Right lung (tissue), 5 donors: Measurements from ENCODE around the gene MTRR. TPM values are rescaled to one million over a fixed set of nuclear protein-coding genes. Genes with fewer than 3 reads are reported as not detected.
"Not testable (repeated sequence)": the region's sequence is repeated elsewhere in the genome, so short reads cannot be mapped to it uniquely, and the experiment has no call there.

Experiments
- DNase-seq, 2 donors: peaks; one replicate each; pipeline ENCODE4 v3.0.0-alpha.2; 2013
- polyA plus RNA-seq, 5 donors: library from polyadenylated mRNA; unstranded; fragments of 120-200 nt; gene quantifications; one replicate each; pipeline versions ENCODE4 v1.2.1 to v1.2.3, GENCODE V29; 2013; ENCODE audit warnings: inconsistent platforms in 1 of 5, low replicate concordance in 1 of 5; ENCODE audit not compliant: insufficient read length in 5 of 5, insufficient read depth in 1 of 5

Gene MTRR
- polyA plus RNA-seq, 5 donors, result 48.1 to 63.9 (median 62.2) TPM

- no peak for DNase-seq
Measured at GRCh38 chr5:7894439-7894838, 25.5 kb downstream of the MTRR start.

DNA sequence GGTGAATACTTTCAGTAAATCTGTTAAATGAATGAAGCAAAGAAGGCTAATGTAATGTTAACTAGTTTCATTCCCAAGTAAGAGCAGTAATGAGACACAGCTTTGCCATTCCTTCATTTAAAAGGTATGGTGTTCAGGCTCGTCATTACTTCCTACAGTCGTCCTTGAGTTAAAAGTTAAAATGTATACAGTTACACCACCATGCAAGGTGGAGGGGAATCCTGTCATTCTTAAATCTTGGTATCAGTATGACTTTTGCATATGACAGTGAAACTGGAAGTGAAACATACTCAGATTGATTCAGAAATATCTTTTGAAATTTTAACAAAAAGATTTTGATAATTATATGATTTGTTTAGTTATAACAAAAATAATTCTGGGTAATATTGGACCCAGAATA, 25.9 kb downstream of the MTRR start:
- no peak for DNase-seq

DNA sequence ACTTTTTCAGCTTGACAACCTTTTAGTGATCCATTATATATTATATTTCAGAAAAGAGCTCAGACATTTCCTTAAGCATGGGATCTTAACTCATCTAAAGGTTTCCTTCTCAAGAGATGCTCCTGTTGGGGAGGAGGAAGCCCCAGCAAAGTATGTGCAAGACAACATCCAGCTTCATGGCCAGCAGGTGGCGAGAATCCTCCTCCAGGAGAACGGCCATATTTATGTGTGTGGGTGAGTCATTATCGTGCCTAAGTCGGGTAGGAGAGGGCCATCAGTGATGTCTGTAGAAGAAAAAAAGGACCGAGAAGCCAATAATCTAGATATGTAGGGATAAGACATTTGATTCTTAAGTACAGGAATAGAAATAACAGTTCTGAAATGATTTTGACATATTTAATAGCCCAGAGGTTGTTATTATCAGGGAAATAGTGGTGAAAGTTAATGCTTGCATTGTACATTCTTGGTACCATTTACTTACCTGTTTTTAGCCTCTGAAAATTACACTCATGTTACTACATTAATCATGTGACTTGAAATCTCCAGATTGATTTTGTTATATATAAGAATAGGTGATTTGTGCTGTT, 28.2 kb downstream of the MTRR start:
- no peak for DNase-seq

DNA sequence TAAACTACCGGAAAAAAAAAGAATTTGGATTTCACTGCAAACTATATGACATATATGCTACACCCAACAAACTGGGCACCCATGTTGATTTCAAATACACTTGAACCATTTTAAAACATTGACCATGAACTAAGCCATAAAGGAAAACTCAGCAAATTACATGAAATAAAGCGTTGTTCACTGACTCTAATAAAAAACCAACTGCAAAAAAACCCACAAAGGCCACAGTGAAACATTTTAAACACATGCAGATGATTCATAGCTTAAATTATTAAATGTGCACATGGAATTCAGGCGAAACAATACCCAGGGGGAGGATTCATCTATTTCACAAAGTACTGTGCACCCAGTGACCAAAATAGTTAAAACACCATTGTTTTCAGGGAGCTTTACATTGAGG, 33.3 kb downstream of the MTRR start:
- no peak for DNase-seq

DNA sequence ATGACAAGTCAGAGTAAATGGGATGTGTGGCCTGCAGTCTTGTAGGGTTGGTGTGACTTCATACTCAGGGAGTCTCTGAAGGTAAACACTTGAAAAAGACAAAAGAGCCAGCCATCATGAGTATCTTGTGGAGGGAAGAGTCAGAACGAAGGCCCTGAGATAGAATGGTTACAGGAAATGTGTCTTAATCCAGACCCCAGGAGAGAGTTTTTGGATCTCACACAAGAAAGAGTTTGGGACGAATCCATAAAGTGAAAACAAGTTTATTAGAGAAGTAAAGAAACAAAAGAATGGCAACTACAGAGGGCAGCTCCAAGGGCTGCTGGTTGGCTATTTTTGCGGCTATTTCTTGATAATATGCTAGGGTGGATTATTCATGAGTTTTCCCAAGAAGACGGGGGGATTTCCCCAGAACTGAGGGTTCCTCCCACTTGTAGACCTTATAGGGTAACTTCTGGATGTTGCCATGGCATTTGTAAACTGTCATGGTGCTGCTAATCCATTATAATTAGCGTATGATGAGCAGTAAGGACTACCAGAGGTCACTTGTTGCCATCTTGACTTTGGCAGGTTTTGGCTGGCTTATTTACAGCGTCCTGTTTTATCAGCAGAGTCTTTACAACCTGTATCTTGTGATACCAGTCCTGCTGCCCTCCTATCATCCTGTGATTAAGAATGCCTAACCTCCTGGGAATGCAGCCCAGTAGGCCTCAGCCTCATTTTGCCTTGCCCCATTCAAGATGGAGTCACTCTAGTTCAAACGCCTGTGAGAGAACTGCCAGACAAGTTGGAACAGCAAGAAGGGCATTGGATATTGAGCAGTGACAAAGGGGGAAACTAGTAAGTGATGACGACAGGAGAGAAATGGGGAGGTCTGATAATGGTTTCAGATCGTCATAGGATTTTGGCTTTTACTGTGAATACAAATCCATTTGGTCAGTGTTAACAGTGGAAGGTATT, 34.0 kb downstream of the MTRR start:
- no peak for DNase-seq

DNA sequence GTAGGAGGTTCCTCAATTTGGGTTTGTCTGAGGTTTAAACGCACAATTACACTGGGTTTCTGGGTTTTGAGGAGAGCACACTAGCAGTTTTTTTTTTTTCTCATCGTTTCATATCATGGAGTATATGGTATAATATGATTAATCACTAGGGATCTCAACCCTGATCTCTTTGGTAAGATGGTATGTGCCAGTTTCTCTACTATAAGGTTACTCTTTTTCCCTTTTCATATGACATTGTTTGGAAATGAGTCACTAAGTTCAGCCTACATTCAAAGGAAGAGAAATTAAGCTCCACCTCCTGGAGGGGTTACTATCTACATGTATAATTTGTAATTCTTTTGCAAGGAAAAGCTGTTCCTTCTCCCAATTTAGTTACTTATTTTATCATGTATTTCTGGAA, 35.2 kb downstream of the MTRR start:
- no peak for DNase-seq

GRCh38 chr5:7907612-7908011, 38.7 kb downstream of the MTRR start:
- no peak for DNase-seq

- no peak for DNase-seq
Measured at GRCh38 chr5:7908317-7908716, 39.4 kb downstream of the MTRR start.

DNA sequence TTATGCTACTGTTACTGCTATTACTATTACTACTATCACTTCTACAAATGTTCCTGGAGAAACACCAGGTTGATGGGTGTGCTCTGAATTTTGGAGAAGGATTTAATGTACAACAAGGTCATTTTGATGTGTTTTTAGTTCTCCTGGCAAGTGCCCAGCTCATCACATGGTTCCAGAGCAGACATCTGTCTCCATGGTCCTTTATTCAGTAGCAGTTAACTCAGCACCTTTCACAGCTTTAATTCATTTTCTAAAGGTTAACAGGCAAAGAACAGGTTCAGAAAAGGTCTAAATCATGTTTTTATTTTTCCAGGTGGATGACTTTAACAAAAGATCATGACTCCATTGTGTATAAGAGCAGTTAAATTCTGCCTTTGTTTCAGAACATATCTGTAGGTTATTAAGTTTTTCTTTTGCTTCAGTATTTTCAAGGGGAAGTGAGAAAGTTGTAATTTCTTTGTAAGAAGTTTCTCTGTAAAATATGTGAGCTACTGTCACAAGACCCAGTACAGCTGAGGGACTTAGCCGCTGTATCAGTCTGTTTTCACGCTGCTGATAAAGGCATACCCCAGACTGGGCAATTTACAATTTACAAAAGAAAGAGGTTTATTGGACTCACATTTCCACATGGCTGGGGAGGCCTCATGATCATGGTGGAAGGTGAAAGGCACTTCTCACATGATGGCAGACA, 41.9 kb downstream of the MTRR start:
- DNase-seq, result no peak

- DNase-seq, result not testable (repeated sequence)
Measured at GRCh38 chr5:7911429-7911771, 42.5 kb downstream of the MTRR start.

DNA sequence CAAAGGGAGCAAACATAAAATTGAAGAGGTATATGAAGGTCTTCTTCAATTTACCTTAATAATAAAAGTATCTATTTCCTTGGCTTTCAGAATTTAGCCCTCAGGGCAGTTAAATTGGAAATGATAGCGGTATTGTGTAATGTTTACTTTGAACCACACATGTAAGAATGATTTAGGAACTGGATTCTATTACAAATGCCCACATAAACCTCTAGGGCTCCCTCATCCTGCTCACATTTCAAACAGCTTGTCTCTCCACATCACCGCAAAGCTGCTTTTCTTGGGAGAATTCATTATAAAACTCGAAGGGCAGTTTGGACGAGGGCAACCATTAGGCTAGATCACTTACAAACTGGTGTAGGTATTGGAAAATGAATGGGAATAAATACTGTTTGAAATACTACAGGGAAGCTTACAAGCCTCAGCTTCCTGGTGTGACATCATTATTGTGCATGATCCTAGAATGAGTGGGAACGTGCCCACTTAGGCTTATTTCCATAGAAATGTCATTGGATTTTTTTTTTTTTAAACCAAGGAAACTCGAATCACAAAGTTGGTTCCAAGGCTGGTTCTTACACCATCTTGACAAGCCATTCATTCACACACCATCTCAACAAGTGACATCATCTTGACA, 47.3 kb downstream of the MTRR start:
- DNase-seq, result no peak

DNA sequence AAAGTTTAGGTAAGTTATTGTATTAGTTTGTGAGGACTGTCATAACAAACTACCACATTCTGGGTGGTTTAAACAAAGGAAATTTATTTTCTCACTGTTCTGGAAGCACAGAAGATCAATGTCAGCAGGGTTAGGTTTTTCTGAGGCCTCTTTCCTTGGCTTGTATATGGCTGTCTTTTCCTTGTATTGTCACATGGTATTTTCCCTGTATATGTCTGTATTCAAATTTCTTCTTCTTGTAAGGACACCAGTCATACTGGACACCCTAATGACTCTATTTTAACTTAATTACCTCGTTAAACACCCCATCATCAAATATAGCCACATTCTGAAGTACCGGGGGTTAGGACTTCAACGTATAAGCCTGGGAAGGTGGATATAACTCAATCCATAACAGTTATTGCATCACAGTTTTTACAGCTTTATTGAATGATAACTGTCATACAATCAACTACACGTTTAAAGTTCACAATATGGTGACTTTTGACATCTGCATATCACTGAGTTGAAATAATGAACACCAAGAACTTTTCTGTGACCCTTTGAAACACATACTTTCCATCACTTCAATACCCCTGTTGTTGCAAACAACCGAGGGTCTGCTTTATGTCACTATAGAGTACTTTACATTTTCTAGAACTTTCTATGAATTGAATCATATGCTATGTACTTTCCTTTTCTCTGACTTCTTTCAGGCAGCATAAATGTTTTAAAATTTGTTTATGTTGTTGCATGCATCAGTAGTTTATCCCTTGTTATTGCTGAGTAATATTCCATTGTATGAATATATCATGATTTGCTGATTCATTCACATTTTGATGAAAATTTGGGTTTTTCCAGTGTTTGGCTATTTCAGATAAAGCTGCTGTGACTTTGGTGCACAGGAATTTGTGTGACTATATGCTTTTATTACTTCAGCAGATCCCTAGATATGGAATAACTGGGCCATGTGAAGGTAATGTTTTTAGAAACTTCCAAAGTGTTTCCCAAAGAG, 48.5 kb downstream of the MTRR start:
- DNase-seq, result no peak

DNA sequence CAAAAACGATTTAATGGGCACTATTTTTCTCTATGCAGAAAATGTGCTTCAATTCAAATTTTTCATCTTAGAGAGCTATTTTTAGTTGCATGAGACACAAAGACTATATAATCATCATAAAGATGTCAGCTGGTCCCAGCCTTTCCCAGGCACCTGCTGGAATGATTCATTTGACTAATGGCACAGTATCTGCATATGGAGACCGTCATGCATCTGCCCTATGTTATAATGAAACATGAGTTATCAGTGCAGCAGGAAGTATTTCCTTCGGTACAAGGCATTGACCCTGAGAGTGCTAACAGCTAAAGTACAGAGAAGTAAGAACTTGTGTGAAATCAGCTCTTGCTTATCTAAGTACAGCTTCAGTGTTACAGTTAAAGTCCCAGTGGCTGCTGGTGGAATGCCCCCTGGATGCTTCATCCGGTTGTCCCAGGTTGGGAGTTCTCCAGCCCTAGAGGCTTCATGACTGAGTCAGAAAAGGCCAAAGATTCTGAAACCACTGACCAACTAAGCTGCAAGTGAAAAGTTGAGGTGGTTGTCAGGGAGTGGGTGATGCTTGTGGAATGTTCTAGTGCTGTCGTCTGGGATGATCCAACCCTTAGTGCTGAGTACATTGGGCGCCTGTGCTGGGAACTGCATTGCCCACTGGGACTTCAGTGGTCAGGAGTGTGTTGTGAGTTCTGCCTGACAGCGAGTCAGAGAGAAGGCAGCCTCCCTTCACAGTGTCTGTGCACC, 57.2 kb downstream of the MTRR start:
- DNase-seq, result no peak

GRCh38 chr5:7926720-7927119, 57.8 kb downstream of the MTRR start:
- no peak for DNase-seq

GRCh38 chr5:7927466-7928375, 58.8 kb downstream of the MTRR start:
- DNase-seq, result peak; percentile 32 to 47

DNA sequence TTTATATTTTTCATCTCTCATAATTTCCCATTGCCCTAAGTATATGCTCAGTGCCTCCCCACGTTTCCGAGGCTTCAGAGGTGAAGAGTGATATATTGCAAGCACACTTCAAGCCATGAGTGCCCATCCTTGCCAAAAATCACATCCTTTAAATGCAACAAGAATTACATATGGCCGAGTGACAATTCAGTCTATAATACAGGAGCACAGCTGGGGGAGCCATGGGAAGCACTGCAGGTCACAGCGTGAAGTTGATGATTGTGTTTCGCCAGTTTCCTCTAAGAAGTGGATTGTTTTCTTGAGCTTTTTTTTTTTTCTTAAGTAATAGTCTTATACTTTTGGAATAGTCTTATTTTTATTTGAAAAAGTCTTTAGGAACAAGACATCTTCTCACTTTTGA, 61.1 kb downstream of the MTRR start:
- no peak for DNase-seq

DNA sequence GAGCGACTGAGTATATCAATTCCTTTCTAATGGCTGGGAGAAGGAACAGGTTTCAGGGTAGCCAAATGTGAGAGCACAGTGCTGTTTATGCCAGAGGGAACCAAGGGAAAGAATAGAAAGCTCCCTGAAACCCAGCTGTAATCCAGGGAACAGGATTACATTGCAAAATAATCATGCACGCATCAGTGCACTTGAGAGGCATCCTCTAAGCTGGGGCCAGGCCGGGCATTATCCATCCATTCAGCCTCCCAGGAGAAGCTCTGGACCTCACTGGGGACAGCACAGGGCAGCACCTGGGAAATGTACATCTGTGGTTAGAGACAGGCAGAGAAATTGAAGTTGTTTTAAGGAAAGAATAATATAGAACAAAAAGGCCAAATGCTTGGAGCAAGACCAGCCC, 72.7 kb downstream of the MTRR start:
- DNase-seq, result no peak

DNA sequence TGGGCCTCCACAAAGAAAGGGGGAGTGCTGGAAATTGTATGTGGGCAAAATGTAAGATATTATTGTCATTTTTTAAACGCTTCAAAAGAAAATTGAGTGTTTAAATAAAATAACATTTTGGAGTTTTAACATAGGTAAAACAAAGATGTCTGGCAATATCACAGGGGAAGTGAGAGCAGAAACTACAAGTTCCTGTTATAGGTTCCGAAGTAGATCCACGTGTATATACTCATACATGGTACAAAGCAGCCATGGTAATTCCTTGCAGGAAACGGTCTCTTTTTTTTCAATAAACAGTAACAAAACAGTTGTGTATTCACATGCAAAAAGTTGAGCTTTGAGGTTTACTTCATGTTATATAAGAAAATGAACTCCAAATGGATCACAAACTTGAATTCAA, 78.4 kb downstream of the MTRR start:
- DNase-seq, result no peak
